Coronary artery (tissue), 2 donors: ENCODE results near the gene ANXA8L1.
"Not testable (repeated sequence)": the region's sequence is repeated elsewhere in the genome, so short reads cannot be mapped to it uniquely, and the experiment has no call there.

Experiments
- DNase-seq: peaks from one replicate; pipeline ENCODE4 v3.0.0-alpha.2; 2017; ENCODE audit warnings: low spot score
- H3K27ac ChIP-seq, 2 donors: fragments of 200-600 bp; sonication (generic); one replicate each; pipeline ENCODE4 v1.5.1; 2016 to 2019
- H3K4me3 ChIP-seq: fragments of 200-600 bp; sonication (generic); 2 replicates; pipeline ENCODE4 v1.5.1; 2016; ENCODE audit warnings: mild to moderate bottlenecking, moderate library complexity

The ANXA8L1 gene

GRCh38 chr10:46423550-46423949 is 48.0 kb downstream of the ANXA8L1 start:
- H3K4me3 ChIP-seq, DNase-seq, H3K27ac ChIP-seq: not testable (repeated sequence)

GRCh38 chr10:46440942-46441341 is 65.4 kb downstream of the ANXA8L1 start:
- DNase-seq, H3K27ac ChIP-seq, H3K4me3 ChIP-seq: not testable (repeated sequence)
